ENCODE results near the gene CIRBP. TPM values are rescaled to one million over a fixed set of nuclear protein-coding genes. Genes with fewer than 3 reads are reported as not detected.

CIRBP gene
- total RNA-seq, 1 donor from 2014 or later = 295 TPM

GRCh38 chr19:1295169-1296012, 26.3 kb downstream of the CIRBP start:
- no peaks in the 10 kb centered on the region for H3K36me3 Mint-ChIP-seq (ENCODE audit: low read depth)
- no peak overlapping the region for H3K4me3 Mint-ChIP-seq (ENCODE audit: unreplicated experiment)
- TF ChIP-seq CTCF (IDR thresholded peaks at IDR 0.05) = no peak
- H3K4me1 Mint-ChIP-seq (ENCODE audit: low read depth) = no peaks in the 10 kb centered on the region
- H3K27me3 Mint-ChIP-seq (ENCODE audit: low read depth) = peaks cover 2% of the 10 kb centered on the region
- H3K9me3 Mint-ChIP-seq (ENCODE audit: low read depth) = no peaks in the 10 kb centered on the region
- DNase-seq (ENCODE audit: low spot score) = no peak
- H3K27ac Mint-ChIP-seq (ENCODE audit: unreplicated experiment) = no peak overlapping the region

DNA sequence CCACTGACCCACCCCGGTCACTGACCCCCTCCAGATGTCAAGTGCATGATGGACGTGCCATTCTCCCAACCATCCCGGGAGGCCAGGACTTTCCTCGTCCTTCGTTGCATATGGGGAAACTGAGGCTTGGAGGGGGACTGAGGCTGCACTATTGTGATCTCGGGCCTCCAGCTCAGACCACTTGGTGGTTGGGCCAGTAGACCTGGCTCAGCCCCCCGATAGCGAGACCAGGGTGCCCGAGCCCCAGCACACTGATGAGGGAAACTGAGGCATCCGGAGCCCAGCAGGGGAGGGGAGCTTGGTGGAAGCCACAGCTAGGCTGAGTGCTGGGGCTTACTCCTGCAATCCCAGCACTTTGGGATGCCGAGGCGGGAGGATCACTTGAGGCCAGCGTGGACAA, 26.9 kb downstream of the CIRBP start:
- Mint-ChIP-seq H3K36me3 (ENCODE audit: low read depth) (no peaks in the 10 kb centered on the region), H3K27ac (ENCODE audit: unreplicated experiment) (no peak overlapping the region), H3K27me3 (ENCODE audit: low read depth) (peaks cover 2% of the 10 kb centered on the region), H3K4me3 (ENCODE audit: unreplicated experiment) (no peak overlapping the region), H3K4me1 (ENCODE audit: low read depth) (no peaks in the 10 kb centered on the region), H3K9me3 (ENCODE audit: low read depth) (no peaks in the 10 kb centered on the region)
- DNase-seq (ENCODE audit: low spot score) = no peak
- no peak for TF ChIP-seq CTCF (IDR thresholded peaks at IDR 0.05)

- Mint-ChIP-seq H3K9me3 (ENCODE audit: low read depth) (no peaks in the 10 kb centered on the region), H3K27ac (ENCODE audit: unreplicated experiment) (no peak overlapping the region), H3K36me3 (ENCODE audit: low read depth) (no peaks in the 10 kb centered on the region), H3K4me3 (ENCODE audit: unreplicated experiment) (no peak overlapping the region), H3K27me3 (ENCODE audit: low read depth) (peaks cover 2% of the 10 kb centered on the region), H3K4me1 (ENCODE audit: low read depth) (no peaks in the 10 kb centered on the region)
- TF ChIP-seq CTCF (IDR thresholded peaks at IDR 0.05) = no peak
- DNase-seq (ENCODE audit: low spot score) = no peak
Observed at GRCh38 chr19:1296575-1297271, 27.6 kb downstream of the CIRBP start.

DNA sequence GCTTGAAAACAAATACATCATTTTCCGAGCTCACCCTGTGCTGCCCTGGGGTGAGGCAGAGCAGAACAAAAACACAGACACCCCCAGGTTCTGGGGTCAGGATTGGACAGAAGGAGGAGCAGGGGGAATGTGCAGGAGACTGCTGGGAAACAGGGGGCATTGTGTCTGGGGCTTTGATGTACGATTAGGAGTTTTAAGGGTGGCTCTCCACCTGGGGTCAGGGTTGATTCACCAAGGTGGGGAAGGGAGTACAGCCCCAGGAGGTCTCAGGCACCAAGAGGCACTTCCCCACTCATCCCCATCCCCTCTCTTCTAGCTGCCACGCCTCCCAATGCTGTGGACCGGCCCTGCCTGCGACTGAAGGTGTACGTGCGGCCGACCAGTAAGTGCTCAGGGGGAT, 29.1 kb downstream of the CIRBP start:
- no peaks in the 10 kb centered on the region for H3K36me3 Mint-ChIP-seq (ENCODE audit: low read depth)
- TF ChIP-seq CTCF (IDR thresholded peaks at IDR 0.05) = no peak
- H3K27ac Mint-ChIP-seq (ENCODE audit: unreplicated experiment) = no peak overlapping the region
- H3K9me3 Mint-ChIP-seq (ENCODE audit: low read depth) = no peaks in the 10 kb centered on the region
- DNase-seq (ENCODE audit: low spot score) = no peak
- no peak overlapping the region for H3K4me3 Mint-ChIP-seq (ENCODE audit: unreplicated experiment)
- H3K27me3 Mint-ChIP-seq (ENCODE audit: low read depth) = no peaks in the 10 kb centered on the region
- no peaks in the 10 kb centered on the region for H3K4me1 Mint-ChIP-seq (ENCODE audit: low read depth)

DNA sequence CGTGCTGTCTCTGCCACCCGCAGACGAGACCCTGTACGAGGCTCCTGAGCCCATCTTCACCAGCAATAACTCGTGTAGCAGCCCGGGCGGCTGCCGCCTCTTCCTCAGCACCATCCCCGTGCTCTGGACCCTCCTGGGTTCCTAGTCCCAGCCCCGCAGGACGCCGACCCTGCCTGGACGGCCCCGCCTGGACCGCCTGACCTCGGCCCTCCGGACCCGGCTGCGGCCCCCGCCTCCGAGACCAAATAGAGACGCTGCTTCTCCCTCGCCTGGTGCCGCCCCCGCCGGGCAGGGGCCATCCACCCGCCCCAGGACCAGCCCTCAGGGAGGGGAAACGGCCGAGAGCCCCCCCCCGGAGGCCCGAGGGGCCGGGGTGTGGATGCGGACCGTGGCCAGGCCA, 30.7 kb downstream of the CIRBP start:
- Mint-ChIP-seq H3K9me3 (ENCODE audit: low read depth) (no peaks in the 10 kb centered on the region), H3K27me3 (ENCODE audit: low read depth) (no peaks in the 10 kb centered on the region), H3K36me3 (ENCODE audit: low read depth) (no peaks in the 10 kb centered on the region), H3K4me3 (ENCODE audit: unreplicated experiment) (no peak overlapping the region), H3K4me1 (ENCODE audit: low read depth) (no peaks in the 10 kb centered on the region), H3K27ac (ENCODE audit: unreplicated experiment) (no peak overlapping the region)
- TF ChIP-seq CTCF (IDR thresholded peaks at IDR 0.05) = no peak
- DNase-seq (ENCODE audit: low spot score) = no peak
